Measurements from ENCODE around the gene STK32A.

STK32A gene

DNA sequence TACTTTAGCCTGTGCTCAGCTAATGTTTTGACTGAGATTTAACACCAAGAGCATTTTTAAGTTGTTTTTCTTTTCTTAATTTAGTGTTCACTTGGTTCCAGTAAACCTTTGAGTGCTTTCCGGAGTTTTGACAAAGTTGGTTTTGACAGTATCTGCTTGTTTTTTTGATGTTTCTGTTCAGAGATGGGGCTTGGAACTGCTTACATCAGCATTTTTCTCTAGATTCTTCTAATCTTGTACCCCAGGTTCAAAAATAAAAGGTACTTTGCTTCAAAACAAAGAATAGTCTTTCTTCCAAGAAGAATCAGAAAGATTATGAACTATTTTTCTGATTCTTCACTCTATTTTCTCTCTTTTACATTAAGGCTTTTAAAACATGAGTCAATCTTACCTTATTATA is 142.9 kb downstream of the STK32A start:
- H3K36me3 ChIP-seq (ENCODE audit: control insufficient read depth, insufficient read depth, low read length) = no peaks in the 10 kb centered on the region
- no peaks in the 10 kb centered on the region for H3K27me3 ChIP-seq (ENCODE audit: control insufficient read depth, insufficient read depth, low read length)
- H3K27ac ChIP-seq = no peak overlapping the region
- H2AFZ ChIP-seq = no peak overlapping the region
- H3K4me2 ChIP-seq (ENCODE audit: low read length) = no peak overlapping the region
- H3K79me2 ChIP-seq = no peaks in the 10 kb centered on the region
- H3K9ac ChIP-seq = no peak overlapping the region
- no peak overlapping the region for H3K4me3 ChIP-seq (ENCODE audit: low read depth, low read length)
- no peaks in the 10 kb centered on the region for H3K9me3 ChIP-seq (ENCODE audit: control insufficient read depth, low read length)
- TF ChIP-seq, protein P1, sequence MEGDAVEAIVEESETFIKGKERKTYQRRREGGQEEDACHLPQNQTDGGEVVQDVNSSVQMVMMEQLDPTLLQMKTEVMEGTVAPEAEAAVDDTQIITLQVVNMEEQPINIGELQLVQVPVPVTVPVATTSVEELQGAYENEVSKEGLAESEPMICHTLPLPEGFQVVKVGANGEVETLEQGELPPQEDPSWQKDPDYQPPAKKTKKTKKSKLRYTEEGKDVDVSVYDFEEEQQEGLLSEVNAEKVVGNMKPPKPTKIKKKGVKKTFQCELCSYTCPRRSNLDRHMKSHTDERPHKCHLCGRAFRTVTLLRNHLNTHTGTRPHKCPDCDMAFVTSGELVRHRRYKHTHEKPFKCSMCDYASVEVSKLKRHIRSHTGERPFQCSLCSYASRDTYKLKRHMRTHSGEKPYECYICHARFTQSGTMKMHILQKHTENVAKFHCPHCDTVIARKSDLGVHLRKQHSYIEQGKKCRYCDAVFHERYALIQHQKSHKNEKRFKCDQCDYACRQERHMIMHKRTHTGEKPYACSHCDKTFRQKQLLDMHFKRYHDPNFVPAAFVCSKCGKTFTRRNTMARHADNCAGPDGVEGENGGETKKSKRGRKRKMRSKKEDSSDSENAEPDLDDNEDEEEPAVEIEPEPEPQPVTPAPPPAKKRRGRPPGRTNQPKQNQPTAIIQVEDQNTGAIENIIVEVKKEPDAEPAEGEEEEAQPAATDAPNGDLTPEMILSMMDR (IDR thresholded peaks at IDR 0.05) = no peak
- H3K4me1 ChIP-seq = no peaks in the 10 kb centered on the region

DNA sequence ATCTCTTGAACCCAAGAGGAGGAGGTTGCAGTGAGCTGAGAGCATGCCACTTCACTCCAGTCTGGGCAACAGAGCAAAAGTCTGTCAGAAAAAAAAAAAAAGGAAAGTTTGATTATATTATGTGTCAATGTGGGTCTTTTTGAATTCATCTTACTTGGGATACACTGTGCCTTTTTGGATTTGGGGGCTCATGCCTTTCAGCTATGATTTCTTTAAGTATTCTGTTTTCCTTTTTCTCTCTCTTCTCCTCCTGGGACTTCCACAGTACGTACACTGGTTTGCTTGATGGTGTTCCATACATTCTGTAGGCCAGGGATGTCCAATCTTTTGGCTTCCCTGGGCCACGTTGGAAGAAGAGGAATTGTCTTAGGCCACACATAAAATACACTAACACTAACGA is 146.7 kb downstream of the STK32A start:
- Histone ChIP-seq H3K27me3 (ENCODE audit: control insufficient read depth, insufficient read depth, low read length) (no peaks in the 10 kb centered on the region), H3K27ac (no peak overlapping the region), H3K4me1 (peaks cover 3% of the 10 kb centered on the region), H3K79me2 (no peaks in the 10 kb centered on the region), H3K36me3 (ENCODE audit: control insufficient read depth, insufficient read depth, low read length) (no peaks in the 10 kb centered on the region), H3K4me3 (ENCODE audit: low read depth, low read length) (no peak overlapping the region), H3K4me2 (ENCODE audit: low read length) (no peak overlapping the region), H3K9ac (no peak overlapping the region), H3K9me3 (ENCODE audit: control insufficient read depth, low read length) (no peaks in the 10 kb centered on the region), H2AFZ (no peak overlapping the region)
- TF ChIP-seq, protein P1 (IDR thresholded peaks at IDR 0.05) = no peak

DNA sequence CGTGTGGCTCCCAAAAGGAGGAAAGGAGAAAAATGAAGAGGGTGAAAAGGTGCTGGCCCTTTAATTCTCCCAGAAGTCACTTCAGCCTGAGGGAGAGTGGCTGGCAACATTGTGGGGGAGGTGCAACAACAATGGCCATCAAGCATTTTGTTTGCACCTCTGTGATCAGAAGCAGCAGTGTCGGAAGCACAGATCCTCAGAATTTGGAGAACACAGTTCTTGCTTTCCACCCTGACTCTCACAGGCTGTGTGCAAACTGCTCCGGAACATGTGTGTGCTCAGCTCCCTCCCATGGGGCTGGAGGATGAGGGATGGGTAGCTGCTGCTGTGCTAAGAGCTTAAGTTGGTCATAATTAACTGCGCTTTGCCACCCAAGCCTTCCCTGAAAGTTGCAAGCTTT is 147.9 kb downstream of the STK32A start:
- no peak overlapping the region for H3K27ac ChIP-seq
- H3K4me2 ChIP-seq (ENCODE audit: low read length) = no peak overlapping the region
- H3K9me3 ChIP-seq (ENCODE audit: control insufficient read depth, low read length) = no peaks in the 10 kb centered on the region
- H3K4me3 ChIP-seq (ENCODE audit: low read depth, low read length) = no peak overlapping the region
- TF ChIP-seq, protein P1 (IDR thresholded peaks at IDR 0.05) = no peak
- no peak overlapping the region for H2AFZ ChIP-seq
- no peak overlapping the region for H3K9ac ChIP-seq
- no peaks in the 10 kb centered on the region for H3K27me3 ChIP-seq (ENCODE audit: control insufficient read depth, insufficient read depth, low read length)
- H3K36me3 ChIP-seq (ENCODE audit: control insufficient read depth, insufficient read depth, low read length) = no peaks in the 10 kb centered on the region
- H3K79me2 ChIP-seq = no peaks in the 10 kb centered on the region
- peaks cover 3% of the 10 kb centered on the region for H3K4me1 ChIP-seq

DNA sequence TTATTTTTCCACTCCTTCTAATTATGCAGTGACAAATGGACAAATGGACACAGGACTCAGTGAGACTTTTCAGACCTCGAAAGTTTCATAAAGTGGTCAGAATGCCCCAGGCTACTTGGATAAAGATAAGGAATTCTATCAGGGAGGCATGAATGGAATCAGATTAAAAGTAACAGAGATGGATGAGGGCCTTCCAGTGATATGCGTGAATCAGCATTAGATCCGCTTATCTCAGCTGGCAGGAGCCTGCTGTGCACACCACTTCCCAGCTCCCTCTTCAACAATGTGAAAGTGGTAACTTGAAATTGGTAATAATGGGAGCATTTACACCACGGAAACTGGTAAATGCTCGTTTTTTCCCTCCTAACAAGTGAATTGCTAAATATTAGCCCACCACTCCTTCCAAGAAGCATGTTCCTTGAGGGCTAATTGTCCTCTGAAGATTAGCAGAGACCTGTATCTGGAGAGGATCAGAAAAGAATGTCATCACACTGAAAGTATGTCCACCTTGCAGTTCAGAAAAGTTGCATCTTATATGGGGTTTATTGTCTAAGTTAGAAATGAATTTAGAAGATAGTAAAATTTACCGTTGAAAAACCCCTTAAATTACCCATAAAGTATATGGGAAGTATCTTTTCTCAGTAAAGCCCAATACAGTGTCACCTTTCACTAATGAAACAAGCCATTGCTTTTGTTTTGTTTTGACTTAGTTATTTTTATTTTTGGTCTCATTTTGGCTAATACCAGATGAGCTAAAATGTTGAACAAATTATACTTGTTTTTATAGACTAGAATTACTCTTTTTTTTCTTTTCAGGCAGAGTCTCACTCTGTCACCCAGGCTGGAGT is 149.7 kb downstream of the STK32A start:
- H3K4me3 ChIP-seq (ENCODE audit: low read depth, low read length) = no peak overlapping the region
- no peak overlapping the region for H3K4me2 ChIP-seq (ENCODE audit: low read length)
- TF ChIP-seq, protein P1 (IDR thresholded peaks at IDR 0.05) = no peak
- no peaks in the 10 kb centered on the region for H3K79me2 ChIP-seq
- no peak overlapping the region for H2AFZ ChIP-seq
- H3K4me1 ChIP-seq = peaks cover 3% of the 10 kb centered on the region
- no peak overlapping the region for H3K9ac ChIP-seq
- H3K27me3 ChIP-seq (ENCODE audit: control insufficient read depth, insufficient read depth, low read length) = no peaks in the 10 kb centered on the region
- no peaks in the 10 kb centered on the region for H3K36me3 ChIP-seq (ENCODE audit: control insufficient read depth, insufficient read depth, low read length)
- no peaks in the 10 kb centered on the region for H3K9me3 ChIP-seq (ENCODE audit: control insufficient read depth, low read length)
- no peak overlapping the region for H3K27ac ChIP-seq

DNA sequence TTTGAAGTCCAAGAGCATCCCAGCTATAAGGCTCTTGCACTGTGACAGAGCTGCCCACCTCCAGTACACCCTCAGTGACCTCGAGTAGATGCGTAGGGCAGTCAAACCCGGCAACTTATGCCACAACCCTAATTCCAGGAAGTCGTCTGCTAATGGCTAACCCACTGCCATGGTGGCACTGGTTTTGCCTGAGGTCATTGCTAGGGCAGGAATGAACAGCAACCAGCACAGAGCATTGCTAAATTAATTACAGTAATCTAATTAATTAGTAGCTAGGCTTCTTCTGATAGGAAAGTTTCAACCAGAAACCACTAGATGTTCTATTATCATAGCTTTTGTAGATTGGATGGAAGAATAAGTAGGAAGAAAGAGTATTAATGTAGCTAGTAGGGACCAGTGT is 152.3 kb downstream of the STK32A start:
- Histone ChIP-seq H3K4me1 (peaks cover 3% of the 10 kb centered on the region), H3K27me3 (ENCODE audit: control insufficient read depth, insufficient read depth, low read length) (no peaks in the 10 kb centered on the region), H3K27ac (no peak overlapping the region), H3K36me3 (ENCODE audit: control insufficient read depth, insufficient read depth, low read length) (no peaks in the 10 kb centered on the region), H3K4me3 (ENCODE audit: low read depth, low read length) (no peak overlapping the region), H3K4me2 (ENCODE audit: low read length) (no peak overlapping the region), H3K9me3 (ENCODE audit: control insufficient read depth, low read length) (no peaks in the 10 kb centered on the region), H2AFZ (no peak overlapping the region), H3K9ac (no peak overlapping the region), H3K79me2 (no peaks in the 10 kb centered on the region)
- TF ChIP-seq, protein P1 (IDR thresholded peaks at IDR 0.05) = no peak
